OCI-LY7 (cell line): ENCODE measurements around the gene FGFRL1.

Experiments
- CTCF ChIP-seq: fragments of 200-600 bp; sonication (generic); conservative IDR thresholded peaks from 2 replicates; pipeline ENCODE4 v1.5.1; 2014; ENCODE audit warnings: mild to moderate bottlenecking, antibody characterized with exemption, low read length, moderate library complexity, mixed read lengths
- EZH2phosphoT487 ChIP-seq: fragments of 200-600 bp; sonication (generic); IDR thresholded peaks from 2 replicates; pipeline ENCODE4 v1.6.1; 2018; ENCODE audit warnings: low read depth, borderline replicate concordance, mild to moderate bottlenecking, mixed run types, antibody characterized with exemption, low read length, moderate library complexity, mixed read lengths

- TF ChIP-seq CTCF (no peak), EZH2phosphoT487 (no peak)
Measured at GRCh38 chr4:965766-966134, 45.7 kb upstream of the FGFRL1 start.
